Suprapubic skin (tissue), 4 donors: Measurements from ENCODE around the gene SEMA5A. TPM values are rescaled to one million over a fixed set of nuclear protein-coding genes. Genes with fewer than 3 reads are reported as not detected.

Source experiments
- DNase-seq, 2 donors: peaks; one replicate each; pipeline ENCODE4 v3.0.0-alpha.2; 2019; ENCODE audit warnings: low spot score in 2 of 2
- H3K27ac ChIP-seq: fragments of 200-600 bp; sonication (generic); one replicate; pipeline ENCODE4 v1.5.1; 2019
- H3K27me3 ChIP-seq: fragments of 200-600 bp; sonication (generic); one replicate; pipeline ENCODE4 v1.5.1; 2019
- H3K36me3 ChIP-seq: fragments of 200-600 bp; sonication (generic); one replicate; pipeline ENCODE4 v1.5.1; 2019
- H3K4me1 ChIP-seq: fragments of 200-600 bp; sonication (generic); one replicate; pipeline ENCODE4 v1.5.1; 2019
- H3K4me3 ChIP-seq: fragments of 200-600 bp; sonication (generic); one replicate; pipeline ENCODE4 v1.5.1; 2019; ENCODE audit warnings: mild to moderate bottlenecking
- H3K9me3 ChIP-seq: fragments of 200-600 bp; sonication (generic); one replicate; pipeline ENCODE4 v1.5.1; 2019
- EP300 ChIP-seq: sonication (generic); formaldehyde crosslinking; IDR thresholded peaks from one replicate; pipeline ENCODE4 v1.6.1; 2017; ENCODE audit warnings: antibody characterized with exemption
- POLR2A ChIP-seq, 2 donors: fragments of 450-650 bp; IDR thresholded peaks; one replicate each; pipeline ENCODE4 v1.6.1; 2017; ENCODE audit warnings: antibody characterized with exemption in 2 of 2, mild to moderate bottlenecking in 2 of 2, moderate library complexity in 2 of 2
- POLR2AphosphoS5 ChIP-seq, 3 donors: sonication (generic); formaldehyde crosslinking; IDR thresholded peaks; one replicate each; pipeline ENCODE4 v1.6.1; 2017; ENCODE audit warnings: antibody characterized with exemption in 3 of 3
- WGBS: methylation state at CpG from one replicate; pipeline ENCODE4 v1.1.5; 2018; 5-methylcytosine and 5-hydroxymethylcytosine counted together
- total RNA-seq, 4 donors: library from RNA; depleted of rRNA; stranded (reverse); fragments of >200 nt; gene quantifications; one replicate each; pipeline ENCODE4 v1.1.0, GENCODE V29; 2016
- TF ChIP-seq, protein P1 (sequence below), 2 donors: fragments of 200-600 bp in 1 of 2; fragments of 450-650 bp in 1 of 2; sonication (generic) in 1 of 2; IDR thresholded peaks; one replicate each; pipeline ENCODE4 v1.5.1; 2016 to 2019; ENCODE audit warnings: antibody characterized with exemption in 2 of 2, mild to moderate bottlenecking in 1 of 2, moderate library complexity in 1 of 2

The SEMA5A gene
- total RNA-seq, 4 donors from 2014 or later, result 14.5 to 31.7 (median 23.4) TPM

DNA sequence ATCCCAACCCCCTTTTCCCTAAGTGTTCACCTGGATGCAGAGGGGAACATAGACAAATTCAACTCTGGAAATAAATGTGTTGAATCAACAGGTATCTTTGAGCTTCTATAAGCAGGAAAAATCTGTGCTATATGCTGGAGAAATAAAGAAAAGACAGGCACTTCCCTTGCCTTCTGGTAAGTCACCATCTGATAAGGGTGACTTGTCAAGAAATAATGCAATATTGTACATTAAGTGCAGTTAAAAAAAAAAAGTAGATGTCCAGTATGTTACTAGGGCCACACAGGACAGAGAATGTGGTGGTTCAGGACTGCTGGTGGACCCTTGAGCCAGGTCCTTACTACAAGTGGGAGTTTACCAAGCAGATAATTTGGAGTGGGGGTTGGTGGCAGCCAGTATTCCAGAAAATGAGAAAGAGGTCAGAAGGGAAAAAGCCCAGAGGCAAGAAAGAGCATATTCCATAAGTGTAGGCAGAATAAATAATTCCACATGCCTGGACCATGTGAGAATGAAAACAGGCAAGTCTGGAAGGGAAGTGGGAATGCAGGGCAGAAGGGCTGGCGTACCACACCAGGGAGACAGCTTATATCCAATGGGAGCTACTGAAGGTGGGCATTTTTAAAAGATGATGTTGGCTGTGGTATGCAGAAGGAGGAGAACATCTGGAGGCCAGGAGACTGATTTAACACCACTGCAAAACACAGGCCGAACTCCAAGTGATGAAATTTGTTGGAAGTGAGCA lies 209.9 kb downstream of the SEMA5A start:
- DNase-seq, result no peak
- Histone ChIP-seq H3K4me3 (no peak overlapping the region), H3K4me1 (no peaks in the 10 kb centered on the region), H3K9me3 (no peaks in the 10 kb centered on the region), H3K36me3 (no peaks in the 10 kb centered on the region), H3K27me3 (no peaks in the 10 kb centered on the region), H3K27ac (no peak overlapping the region)
- TF ChIP-seq, protein P1, sequence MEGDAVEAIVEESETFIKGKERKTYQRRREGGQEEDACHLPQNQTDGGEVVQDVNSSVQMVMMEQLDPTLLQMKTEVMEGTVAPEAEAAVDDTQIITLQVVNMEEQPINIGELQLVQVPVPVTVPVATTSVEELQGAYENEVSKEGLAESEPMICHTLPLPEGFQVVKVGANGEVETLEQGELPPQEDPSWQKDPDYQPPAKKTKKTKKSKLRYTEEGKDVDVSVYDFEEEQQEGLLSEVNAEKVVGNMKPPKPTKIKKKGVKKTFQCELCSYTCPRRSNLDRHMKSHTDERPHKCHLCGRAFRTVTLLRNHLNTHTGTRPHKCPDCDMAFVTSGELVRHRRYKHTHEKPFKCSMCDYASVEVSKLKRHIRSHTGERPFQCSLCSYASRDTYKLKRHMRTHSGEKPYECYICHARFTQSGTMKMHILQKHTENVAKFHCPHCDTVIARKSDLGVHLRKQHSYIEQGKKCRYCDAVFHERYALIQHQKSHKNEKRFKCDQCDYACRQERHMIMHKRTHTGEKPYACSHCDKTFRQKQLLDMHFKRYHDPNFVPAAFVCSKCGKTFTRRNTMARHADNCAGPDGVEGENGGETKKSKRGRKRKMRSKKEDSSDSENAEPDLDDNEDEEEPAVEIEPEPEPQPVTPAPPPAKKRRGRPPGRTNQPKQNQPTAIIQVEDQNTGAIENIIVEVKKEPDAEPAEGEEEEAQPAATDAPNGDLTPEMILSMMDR (IDR thresholded peaks at IDR 0.05), result no peak
- TF ChIP-seq EP300, result no peak
- TF ChIP-seq POLR2A (IDR thresholded peaks at IDR 0.05), result no peak
- no peak for TF ChIP-seq POLR2AphosphoS5 (IDR thresholded peaks at IDR 0.05)
- 82% methylated on average over 2 of the region's 2 CpGs for WGBS

- 87% methylated on average over 2 of the region's 2 CpGs for WGBS
These were observed 210.6 kb downstream of the SEMA5A start for GRCh38 chr5:9335269-9335668.

GRCh38 chr5:9332026-9332425 lies 213.8 kb downstream of the SEMA5A start:
- Histone ChIP-seq H3K4me1 (no peaks in the 10 kb centered on the region), H3K27me3 (no peaks in the 10 kb centered on the region), H3K36me3 (no peaks in the 10 kb centered on the region), H3K9me3 (no peaks in the 10 kb centered on the region), H3K27ac (no peak overlapping the region), H3K4me3 (no peak overlapping the region)
- no peak for TF ChIP-seq POLR2AphosphoS5 (IDR thresholded peaks at IDR 0.05)
- TF ChIP-seq EP300, result no peak
- no peak for TF ChIP-seq POLR2A (IDR thresholded peaks at IDR 0.05)
- TF ChIP-seq, protein P1 (IDR thresholded peaks at IDR 0.05), result no peak
- WGBS, result 90% methylated on average over 4 of the region's 4 CpGs
- DNase-seq, result no peak

More at GRCh38 chr5:9335269-9335668, 210.6 kb downstream of the SEMA5A start:
- Histone ChIP-seq H3K9me3 (no peaks in the 10 kb centered on the region), H3K27me3 (no peaks in the 10 kb centered on the region), H3K4me1 (no peaks in the 10 kb centered on the region), H3K27ac (no peak overlapping the region), H3K4me3 (no peak overlapping the region), H3K36me3 (no peaks in the 10 kb centered on the region)
- no peak for DNase-seq
- TF ChIP-seq POLR2AphosphoS5 (IDR thresholded peaks at IDR 0.05) (no peak), POLR2A (IDR thresholded peaks at IDR 0.05) (no peak), EP300 (no peak)
- TF ChIP-seq, protein P1 (IDR thresholded peaks at IDR 0.05), result no peak

GRCh38 chr5:9331372-9331771 lies 214.5 kb downstream of the SEMA5A start:
- Histone ChIP-seq H3K4me1 (no peaks in the 10 kb centered on the region), H3K9me3 (no peaks in the 10 kb centered on the region), H3K27ac (no peak overlapping the region), H3K4me3 (no peak overlapping the region), H3K36me3 (no peaks in the 10 kb centered on the region), H3K27me3 (no peaks in the 10 kb centered on the region)
- TF ChIP-seq POLR2AphosphoS5 (IDR thresholded peaks at IDR 0.05) (no peak), POLR2A (IDR thresholded peaks at IDR 0.05) (no peak), EP300 (no peak)
- TF ChIP-seq, protein P1 (IDR thresholded peaks at IDR 0.05), result no peak
- DNase-seq, result no peak
- WGBS, result 98% methylated on average over 1 of the region's 1 CpG

DNA sequence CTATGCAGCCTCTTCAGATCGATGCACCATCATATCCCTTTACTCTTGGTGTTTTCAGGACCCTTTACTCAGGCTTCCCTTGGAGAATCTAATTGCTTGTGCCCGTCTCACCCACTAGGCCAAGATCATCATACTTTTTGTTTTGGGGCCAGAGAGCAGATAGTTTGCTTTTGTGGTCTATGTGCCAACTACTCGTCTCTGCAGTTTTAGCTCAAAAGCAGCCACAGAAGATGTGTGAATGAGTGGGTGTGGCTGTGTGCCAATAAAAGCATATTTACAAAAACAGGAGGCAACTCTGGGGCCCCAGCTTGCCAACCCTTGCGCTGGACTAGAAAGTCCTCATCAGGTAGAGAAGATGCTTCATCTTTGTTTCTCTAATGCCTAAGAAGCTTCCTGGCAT lies 216.8 kb downstream of the SEMA5A start:
- Histone ChIP-seq H3K27ac (no peak overlapping the region), H3K9me3 (no peaks in the 10 kb centered on the region), H3K36me3 (no peaks in the 10 kb centered on the region), H3K27me3 (no peaks in the 10 kb centered on the region), H3K4me1 (no peaks in the 10 kb centered on the region), H3K4me3 (no peak overlapping the region)
- no peak for TF ChIP-seq POLR2A (IDR thresholded peaks at IDR 0.05)
- no peak for TF ChIP-seq EP300
- no peak for TF ChIP-seq POLR2AphosphoS5 (IDR thresholded peaks at IDR 0.05)
- TF ChIP-seq, protein P1 (IDR thresholded peaks at IDR 0.05), result no peak
- 56% methylated on average over 4 of the region's 4 CpGs for WGBS
- no peak for DNase-seq
